NCI-H748 (cell line): ENCODE results near the gene SEMA3C.

Experiments
- DNase-seq: peaks from one replicate; lab custom pipeline; 2025; ENCODE audit not compliant: unreplicated experiment; lab: John Stamatoyannopoulos, UW

SEMA3C gene

GRCh38 chr7:80827239-80827633 is 91.6 kb downstream of the SEMA3C start:
- DNase-seq, result no peak

GRCh38 chr7:80826520-80827238 is 92.2 kb downstream of the SEMA3C start:
- no peak for DNase-seq

- DNase-seq, result no peak
Observed at GRCh38 chr7:80825499-80825898, 93.4 kb downstream of the SEMA3C start.

- DNase-seq, result no peak
Observed at GRCh38 chr7:80824253-80824652, 94.6 kb downstream of the SEMA3C start.

GRCh38 chr7:80823057-80823456 is 95.8 kb downstream of the SEMA3C start:
- DNase-seq, result peak; percentile 29

GRCh38 chr7:80821771-80822319 is 97.0 kb downstream of the SEMA3C start:
- no peak for DNase-seq

- DNase-seq, result no peak
Observed at GRCh38 chr7:80819503-80819902, 99.3 kb downstream of the SEMA3C start.

GRCh38 chr7:80818181-80818580 is 100.7 kb downstream of the SEMA3C start:
- no peak for DNase-seq

- DNase-seq, result no peak
Observed at GRCh38 chr7:80816806-80817205, 102.0 kb downstream of the SEMA3C start.

- DNase-seq, result no peak
Observed at GRCh38 chr7:80815733-80816132, 103.1 kb downstream of the SEMA3C start.

GRCh38 chr7:80809545-80809944 is 109.3 kb downstream of the SEMA3C start:
- DNase-seq, result no peak

- DNase-seq, result no peak
Observed at GRCh38 chr7:80807166-80807900, 111.5 kb downstream of the SEMA3C start.

- DNase-seq, result no peak
Observed at GRCh38 chr7:80806663-80807062, 112.2 kb downstream of the SEMA3C start.

- DNase-seq, result no peak
Observed at GRCh38 chr7:80804589-80804988, 114.3 kb downstream of the SEMA3C start.

- no peak for DNase-seq
Observed at GRCh38 chr7:80802527-80802926, 116.3 kb downstream of the SEMA3C start.

- DNase-seq, result no peak
Observed at GRCh38 chr7:80794631-80795573, 123.9 kb downstream of the SEMA3C start.

GRCh38 chr7:80791509-80791929 is 127.3 kb downstream of the SEMA3C start:
- no peak for DNase-seq

- DNase-seq, result no peak
Observed at GRCh38 chr7:80790877-80791276, 128.0 kb downstream of the SEMA3C start.

- DNase-seq, result no peak
Observed at GRCh38 chr7:80787721-80788120, 131.1 kb downstream of the SEMA3C start.

GRCh38 chr7:80785961-80786536 is 132.8 kb downstream of the SEMA3C start:
- DNase-seq, result no peak

- DNase-seq, result no peak
Observed at GRCh38 chr7:80785276-80785675, 133.6 kb downstream of the SEMA3C start.
